ENCODE results near the gene IFT22. TPM values are rescaled to one million over a fixed set of nuclear protein-coding genes. Genes with fewer than 3 reads are reported as not detected.

Gene IFT22
- polyA plus RNA-seq, 3 donors = 0.59 to 1.5 (median 0.87) TPM

DNA sequence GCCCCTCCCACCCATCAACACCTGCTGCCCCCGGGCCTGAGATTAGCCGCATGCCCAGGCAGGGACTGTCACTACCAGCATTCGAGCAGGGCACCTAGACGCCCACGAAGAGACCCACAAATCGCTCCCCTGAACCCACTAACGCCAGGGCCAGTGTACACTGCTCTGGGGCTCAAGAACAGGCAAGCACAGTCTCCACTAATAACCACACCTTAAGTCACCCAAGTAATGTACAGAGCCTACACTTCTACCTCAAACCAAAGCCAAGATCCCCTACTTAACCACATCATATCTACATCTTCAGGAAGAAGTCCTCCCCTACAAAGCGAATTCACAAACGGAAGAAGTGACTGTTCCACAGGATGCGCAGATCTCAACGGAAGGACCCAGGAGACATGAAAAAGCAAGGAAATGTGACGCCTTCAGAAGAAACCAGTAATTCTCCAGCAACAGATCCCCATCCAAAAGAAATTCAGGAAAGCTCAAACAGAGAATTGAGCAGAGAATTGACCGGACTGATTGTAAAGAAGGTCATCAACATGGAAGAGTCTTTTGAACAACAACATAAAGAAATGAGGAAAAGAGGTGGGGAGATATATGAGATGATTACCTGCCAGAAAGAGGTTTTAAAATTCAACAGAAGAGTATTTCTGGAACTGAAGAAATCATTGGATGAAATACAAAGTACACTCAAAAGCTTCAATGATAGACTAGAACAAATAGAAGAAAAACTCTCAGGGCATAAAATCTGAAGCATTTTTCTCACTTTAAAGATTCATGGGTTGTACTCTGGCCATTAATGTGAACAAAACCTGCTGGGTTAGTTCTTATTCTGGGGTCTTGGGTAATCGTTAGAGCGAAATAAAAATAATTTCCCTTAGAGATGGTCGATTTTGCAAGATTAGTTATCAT, 20.9 kb downstream of the IFT22 start:
- intact Hi-C loops (cut with micrococcal nuclease) = no loop called here
- H3K36me3 ChIP-seq (replicated peaks in 1 of 2; ENCODE audit: control insufficient read depth in 1 of 2, insufficient read depth in 2 of 2, low read length in 2 of 2) = no peaks in the 10 kb centered on the region
- H3K27ac ChIP-seq (ENCODE audit: low read depth in 1 of 2, low read length in 2 of 2) = no peak overlapping the region
- peaks cover 38 to 40% of the 10 kb centered on the region in 2 donors for H3K9me3 ChIP-seq (replicated peaks in 1 of 2; ENCODE audit: control insufficient read depth in 1 of 2, insufficient read depth in 1 of 2, low read length in 2 of 2)
- H2AFZ ChIP-seq (ENCODE audit: insufficient read depth, low read depth, low read length, poor library complexity, severe bottlenecking) = no peak overlapping the region
- TF ChIP-seq, protein P1, sequence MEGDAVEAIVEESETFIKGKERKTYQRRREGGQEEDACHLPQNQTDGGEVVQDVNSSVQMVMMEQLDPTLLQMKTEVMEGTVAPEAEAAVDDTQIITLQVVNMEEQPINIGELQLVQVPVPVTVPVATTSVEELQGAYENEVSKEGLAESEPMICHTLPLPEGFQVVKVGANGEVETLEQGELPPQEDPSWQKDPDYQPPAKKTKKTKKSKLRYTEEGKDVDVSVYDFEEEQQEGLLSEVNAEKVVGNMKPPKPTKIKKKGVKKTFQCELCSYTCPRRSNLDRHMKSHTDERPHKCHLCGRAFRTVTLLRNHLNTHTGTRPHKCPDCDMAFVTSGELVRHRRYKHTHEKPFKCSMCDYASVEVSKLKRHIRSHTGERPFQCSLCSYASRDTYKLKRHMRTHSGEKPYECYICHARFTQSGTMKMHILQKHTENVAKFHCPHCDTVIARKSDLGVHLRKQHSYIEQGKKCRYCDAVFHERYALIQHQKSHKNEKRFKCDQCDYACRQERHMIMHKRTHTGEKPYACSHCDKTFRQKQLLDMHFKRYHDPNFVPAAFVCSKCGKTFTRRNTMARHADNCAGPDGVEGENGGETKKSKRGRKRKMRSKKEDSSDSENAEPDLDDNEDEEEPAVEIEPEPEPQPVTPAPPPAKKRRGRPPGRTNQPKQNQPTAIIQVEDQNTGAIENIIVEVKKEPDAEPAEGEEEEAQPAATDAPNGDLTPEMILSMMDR (IDR thresholded peaks at IDR 0.05) = no peak
- Mint-ChIP-seq H3K9me3 (peaks cover 16 to 53% (median 46%) of the 10 kb centered on the region in 7 donors), H3K27me3 (ENCODE audit: low read depth in 3 of 3) (peaks cover 79 to 90% (median 86%) of the 10 kb centered on the region in 3 donors), H3K4me1 (peaks cover 3% of the 10 kb centered on the region), H3K27ac (no peak overlapping the region), H3K36me3 (peaks cover 6 to 13% of the 10 kb centered on the region in 2 donors), H3K4me3 (peak overlapping the region in 1 of 2 donors; percentile 73)
- no peak overlapping the region for H3K9ac ChIP-seq (ENCODE audit: insufficient read depth, low read length, poor library complexity, severe bottlenecking)
- no peak overlapping the region for H3K4me2 ChIP-seq (replicated peaks; ENCODE audit: extremely low read depth, low read length, poor library complexity, severe bottlenecking)
- H3K27me3 ChIP-seq (ENCODE audit: control insufficient read depth in 2 of 2, insufficient read depth in 2 of 2, low read length in 2 of 2) = peaks cover 61 to 75% of the 10 kb centered on the region in 2 donors
- no peaks in the 10 kb centered on the region for H4K20me1 ChIP-seq (ENCODE audit: insufficient read depth, low read length)
- no peak overlapping the region for H3K4me3 ChIP-seq (replicated peaks in 1 of 3; ENCODE audit: low read depth in 2 of 3, low read length in 3 of 3)
- WGBS (ENCODE audit: insufficient coverage) = 64% methylated on average over 10 of the region's 16 CpGs
- no peaks in the 10 kb centered on the region for H3K4me1 ChIP-seq (ENCODE audit: control insufficient read depth in 1 of 2, insufficient read depth in 2 of 2, low read length in 2 of 2)
- H3K79me2 ChIP-seq (ENCODE audit: insufficient read depth, low read length) = no peaks in the 10 kb centered on the region
- DNase-seq = no peak

DNA sequence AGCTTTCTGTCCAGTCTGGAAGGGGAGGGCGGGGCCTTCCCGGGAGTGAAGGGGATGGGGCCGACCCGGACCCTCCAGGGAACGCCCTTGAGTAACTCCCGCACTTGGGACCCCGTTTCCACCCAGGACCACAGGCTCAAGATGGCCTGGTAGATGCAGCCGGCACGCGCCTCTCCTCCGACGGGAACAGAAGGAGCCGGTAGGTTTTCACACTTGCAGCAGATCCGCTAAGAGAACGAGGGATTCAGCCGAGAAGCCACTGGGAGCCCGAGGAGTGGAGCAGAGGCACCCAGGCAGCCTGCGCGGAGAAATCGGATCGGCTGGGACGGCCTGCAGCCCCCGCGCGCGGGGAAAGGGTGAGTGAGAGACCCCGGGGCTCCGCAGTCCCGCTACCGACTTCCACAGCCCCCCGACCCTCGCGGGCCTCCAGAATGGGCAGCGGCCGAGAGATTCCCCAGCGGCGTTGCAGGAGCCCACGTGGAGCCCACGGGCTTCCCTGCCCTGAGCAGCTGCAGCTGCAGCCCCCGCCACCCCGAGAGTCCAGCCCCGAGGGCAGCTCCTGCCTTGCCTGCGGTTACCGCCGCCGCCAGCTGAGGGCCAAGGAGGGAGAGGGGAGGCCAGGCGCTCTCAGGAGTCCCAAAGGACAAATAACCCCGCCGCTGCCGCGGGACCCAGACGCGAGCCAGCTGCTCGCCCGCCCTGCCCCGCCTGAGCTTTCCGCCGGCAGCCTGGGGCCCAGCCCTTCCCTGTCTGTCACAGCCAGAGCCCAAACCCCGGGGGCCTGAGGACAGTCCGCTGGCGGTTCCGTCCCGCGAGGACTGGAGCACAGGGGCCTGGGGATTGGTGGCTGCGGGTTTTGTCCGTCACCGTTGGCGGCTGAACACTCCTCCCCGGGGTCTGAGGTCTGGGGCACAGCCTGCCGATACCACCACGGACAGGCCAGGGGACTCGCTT, 21.8 kb downstream of the IFT22 start:
- no peak for DNase-seq
- TF ChIP-seq, protein P1 (IDR thresholded peaks at IDR 0.05) = no peak
- peak overlapping the region in 1 of 2 donors; percentile 73 for H3K4me3 Mint-ChIP-seq
- peaks cover 79 to 90% (median 88%) of the 10 kb centered on the region in 3 donors for H3K27me3 Mint-ChIP-seq (ENCODE audit: low read depth in 3 of 3)
- H3K9me3 ChIP-seq (replicated peaks in 1 of 2; ENCODE audit: control insufficient read depth in 1 of 2, insufficient read depth in 1 of 2, low read length in 2 of 2) = peaks cover 38 to 40% of the 10 kb centered on the region in 2 donors
- no peak overlapping the region for H3K4me3 ChIP-seq (replicated peaks in 1 of 3; ENCODE audit: low read depth in 2 of 3, low read length in 3 of 3)
- no peaks in the 10 kb centered on the region for H3K79me2 ChIP-seq (ENCODE audit: insufficient read depth, low read length)
- no peaks in the 10 kb centered on the region for H4K20me1 ChIP-seq (ENCODE audit: insufficient read depth, low read length)
- WGBS (ENCODE audit: insufficient coverage) = 9% methylated on average over 62 of the region's 72 CpGs
- no peak overlapping the region for H3K9ac ChIP-seq (ENCODE audit: insufficient read depth, low read length, poor library complexity, severe bottlenecking)
- peaks cover 3% of the 10 kb centered on the region for H3K4me1 Mint-ChIP-seq
- no peak overlapping the region for H2AFZ ChIP-seq (ENCODE audit: insufficient read depth, low read depth, low read length, poor library complexity, severe bottlenecking)
- no peak overlapping the region for H3K27ac ChIP-seq (ENCODE audit: low read depth in 1 of 2, low read length in 2 of 2)
- H3K4me1 ChIP-seq (ENCODE audit: control insufficient read depth in 1 of 2, insufficient read depth in 2 of 2, low read length in 2 of 2) = no peaks in the 10 kb centered on the region
- intact Hi-C loops (cut with micrococcal nuclease) = no loop called here
- H3K36me3 ChIP-seq (replicated peaks in 1 of 2; ENCODE audit: control insufficient read depth in 1 of 2, insufficient read depth in 2 of 2, low read length in 2 of 2) = no peaks in the 10 kb centered on the region
- no peak overlapping the region for H3K27ac Mint-ChIP-seq
- H3K36me3 Mint-ChIP-seq = peaks cover 6 to 13% of the 10 kb centered on the region in 2 donors
- H3K4me2 ChIP-seq (replicated peaks; ENCODE audit: extremely low read depth, low read length, poor library complexity, severe bottlenecking) = no peak overlapping the region
- peaks cover 58 to 68% of the 10 kb centered on the region in 2 donors for H3K27me3 ChIP-seq (ENCODE audit: control insufficient read depth in 2 of 2, insufficient read depth in 2 of 2, low read length in 2 of 2)
- peaks cover 16 to 53% (median 46%) of the 10 kb centered on the region in 7 donors for H3K9me3 Mint-ChIP-seq
